ENCODE results near the gene ABCG1. TPM values are rescaled to one million over a fixed set of nuclear protein-coding genes. Genes with fewer than 3 reads are reported as not detected.

ABCG1 gene
- total and polyA plus RNA-seq, 2 donors (not counting 3 experiments of a cell fraction or from before 2014, with no cell fraction given), result 6.7 to 19.6 TPM

- FAIRE-seq, result no peak
- Histone ChIP-seq H3K4me3 (replicated peaks in 1 of 3; ENCODE audit: insufficient read depth in 1 of 3, low read depth in 1 of 3, low read length in 3 of 3) (no peak overlapping the region), H3K9me1 (replicated peaks; ENCODE audit: control insufficient read depth, extremely low read depth, insufficient read depth, low read length) (no peaks in the 10 kb centered on the region), H3K4me2 (ENCODE audit: insufficient read depth, low read length) (no peak overlapping the region), H3K9ac (replicated peaks; ENCODE audit: extremely low read depth, insufficient read depth, low read length) (no peak overlapping the region), H3K36me3 (ENCODE audit: control insufficient read depth in 2 of 2, extremely low read depth in 1 of 2, insufficient read depth in 2 of 2, low read length in 2 of 2) (no peaks in the 10 kb centered on the region), H3K79me2 (ENCODE audit: control insufficient read depth, insufficient read depth, low read length) (no peaks in the 10 kb centered on the region), H3K27ac (ENCODE audit: insufficient read depth, low read depth, low read length) (no peak overlapping the region), H3K4me1 (ENCODE audit: control insufficient read depth, extremely low read depth, insufficient read depth, low read length) (peaks cover 2% of the 10 kb centered on the region), H3K9me3 (replicated peaks; ENCODE audit: control insufficient read depth, insufficient read depth, low read length) (no peaks in the 10 kb centered on the region), H3K27me3 (ENCODE audit: control insufficient read depth in 2 of 2, insufficient read depth in 2 of 2, low read length in 2 of 2) (no peaks in the 10 kb centered on the region), H2AFZ (ENCODE audit: low read depth, low read length) (no peak overlapping the region), H4K20me1 (replicated peaks; ENCODE audit: control insufficient read depth, extremely low read depth, insufficient read depth, low read length) (no peaks in the 10 kb centered on the region)
- intact Hi-C loops (cut with micrococcal nuclease), result no loop called here
- POLR2A ChIA-PET, result no interaction called here
- CTCF ChIA-PET, result interaction anchor here (1.1 to 4.2 kb wide), 4 partner anchors 10 to 13 kb away, joined by 3 to 33 read pairs (median 13); no protein-coding TSS in a partner anchor
- no peak for TF ChIP-seq FOS (IDR thresholded peaks at IDR 0.05; ENCODE audit: borderline replicate concordance, insufficient read depth, low read length)
- TF ChIP-seq GATA2 (IDR thresholded peaks at IDR 0.05; ENCODE audit: insufficient read depth, insufficient read length, low read depth, low read length), result no peak
- TF ChIP-seq MAX (IDR thresholded peaks at IDR 0.05; ENCODE audit: insufficient read depth, insufficient read length), result no peak
- TF ChIP-seq JUN (IDR thresholded peaks at IDR 0.05; ENCODE audit: borderline replicate concordance, insufficient read depth, insufficient read length, low read depth), result no peak
- no peak for TF ChIP-seq POLR2AphosphoS5 (IDR thresholded peaks at IDR 0.05; ENCODE audit: insufficient read depth, low read depth, low read length)
- TF ChIP-seq CTCF (IDR thresholded peaks at IDR 0.05; ENCODE audit: extremely low read depth in 1 of 2, insufficient read depth in 1 of 2, low read depth in 1 of 2, low read length in 2 of 2), result no peak
- no peak for TF ChIP-seq POLR2A (IDR thresholded peaks at IDR 0.05; ENCODE audit: low read depth, low read length)
- TF ChIP-seq MYC (IDR thresholded peaks at IDR 0.05; ENCODE audit: low read depth, low read length), result no peak
- no peak for TF ChIP-seq EZH2 (IDR thresholded peaks at IDR 0.05; ENCODE audit: borderline replicate concordance, low read depth, low read length, severe bottlenecking)
- BruUV-seq (replicated peaks), result no TSS peak
- dilution Hi-C loops (cut with MboI; ENCODE audit: extremely low pct_ligation_motif_present, low sequenced_read_pairs), result no loop called here
- DNase-seq (ENCODE audit: low read depth, low spot score), result no peak
Observed at GRCh38 chr21:42272109-42272962, 53.4 kb downstream of the ABCG1 start.

Data from endothelial cell of umbilical vein (primary cell).